Testis (tissue), 2 donors: ENCODE measurements around the gene ARL15.

Experiments used
- CTCF ChIP-seq, 3 experiments: fragments of 450-650 bp in 2 of 3; fragments of 200-600 bp in 1 of 3; sonication (generic) in 1 of 3; IDR thresholded peaks; one replicate each; pipeline ENCODE4 v1.5.1; 2016 to 2019; ENCODE audit warnings: antibody characterized with exemption in 3 of 3, mild to moderate bottlenecking in 2 of 3, moderate library complexity in 1 of 3
- POLR2A ChIP-seq: fragments of 450-650 bp; IDR thresholded peaks from one replicate; pipeline ENCODE4 v1.6.1; 2017; ENCODE audit warnings: antibody characterized with exemption, mild to moderate bottlenecking, moderate library complexity

GRCh38 chr5:54302267-54302687, 8.1 kb downstream of the ARL15 start:
- TF ChIP-seq POLR2A (no peak), CTCF (IDR thresholded peaks at IDR 0.05) (no peak)
